HG03571 (cell line): Measurements from ENCODE around the gene FOXM1.

ENCODE experiments used
- ATAC-seq: cut with Tn5 transposase; IDR thresholded peaks from one replicate; pipeline ENCODE4 v1.9.1; 2021; ENCODE audit not compliant: unreplicated experiment

FOXM1 gene

GRCh38 chr12:2877047-2877952 lies at the start of gene FOXM1, which contains the start of gene RHNO1:
TSS of gene FOXM1 (minus strand) at chr12:2877174. CDS start at chr12:2874478, 2,696 bp downstream.
TSS of gene RHNO1 (plus strand) at chr12:2877223. CDS start at chr12:2885367, 8,144 bp downstream.
- ATAC-seq, result peak; percentile 66

DNA sequence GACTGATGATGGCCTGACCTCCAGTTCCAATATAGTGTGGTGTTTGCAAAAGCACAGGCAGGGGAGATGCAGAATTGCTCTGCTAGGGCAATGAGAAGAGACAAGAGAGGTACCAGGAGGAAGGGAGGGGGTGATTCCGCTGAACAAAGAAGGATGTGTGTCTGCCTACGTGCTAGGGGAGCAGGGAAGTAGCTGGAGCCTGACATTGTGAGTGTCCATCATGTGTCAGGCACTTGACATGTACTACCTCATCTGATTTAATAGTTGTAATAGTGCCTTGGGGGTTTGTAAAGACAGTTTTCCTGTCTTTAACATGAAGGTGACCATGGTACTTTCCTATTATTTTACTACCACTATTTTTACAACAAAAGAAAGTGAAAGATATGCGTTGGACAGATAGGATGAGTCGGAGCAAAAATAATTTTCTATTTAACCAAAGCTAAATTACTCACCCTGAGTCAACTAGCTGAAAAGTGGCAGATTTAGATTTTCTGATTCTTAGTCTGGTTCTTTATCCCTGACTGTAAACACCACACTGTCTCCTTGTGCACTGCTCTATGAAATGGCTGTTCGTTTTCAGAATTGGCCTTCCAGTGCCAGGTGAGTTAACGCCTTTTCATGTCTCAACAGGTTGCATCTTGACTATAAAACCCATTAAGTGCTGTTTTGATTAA lies 48.5 kb upstream of the FOXM1 start:
- ATAC-seq, result no peak

- ATAC-seq, result no peak
Observed at GRCh38 chr12:2924019-2924418, 47.0 kb upstream of the FOXM1 start.

GRCh38 chr12:2923057-2923456 lies 46.1 kb upstream of the FOXM1 start:
- ATAC-seq, result no peak

GRCh38 chr12:2922329-2922728 lies 45.4 kb upstream of the FOXM1 start:
- ATAC-seq, result no peak

DNA sequence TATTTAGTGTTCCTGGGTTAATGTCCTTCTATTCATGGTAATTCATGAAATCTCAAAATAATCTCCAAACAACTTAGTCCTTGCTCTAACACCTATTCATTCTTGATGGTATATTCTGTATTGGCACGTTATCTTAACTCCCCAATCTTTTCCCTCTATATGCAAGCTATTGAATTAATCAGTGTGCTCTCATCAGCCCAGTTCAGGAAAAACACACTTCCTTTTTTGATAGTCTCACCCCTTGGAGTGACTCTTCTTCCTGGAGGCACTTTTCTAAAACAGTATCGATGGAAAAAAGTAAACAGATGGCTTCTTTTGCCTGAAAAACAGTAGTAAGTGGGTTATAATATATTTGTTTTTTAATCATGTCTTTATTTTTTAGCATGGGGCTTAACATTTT lies 42.3 kb upstream of the FOXM1 start:
- ATAC-seq, result no peak

DNA sequence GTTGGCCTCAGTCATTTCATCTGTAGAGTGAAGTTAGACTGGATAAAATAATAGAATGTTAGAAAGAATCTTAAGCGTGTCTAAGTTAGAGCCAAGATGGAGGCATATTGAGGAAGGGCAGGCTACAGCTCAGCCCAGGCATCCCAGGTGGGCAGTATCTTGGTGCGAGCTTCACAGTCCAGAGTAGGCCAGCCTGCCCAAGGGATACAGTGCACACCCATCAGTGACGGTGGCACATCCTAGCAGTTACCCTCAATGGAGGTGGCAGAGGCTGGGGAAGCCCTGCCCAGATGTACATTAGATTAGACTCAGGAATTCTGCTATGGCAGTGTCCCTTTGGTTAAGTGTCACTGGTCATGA lies 35.2 kb upstream of the FOXM1 start:
- no peak for ATAC-seq

GRCh38 chr12:2904260-2904659 lies 27.3 kb upstream of the FOXM1 start:
- no peak for ATAC-seq

DNA sequence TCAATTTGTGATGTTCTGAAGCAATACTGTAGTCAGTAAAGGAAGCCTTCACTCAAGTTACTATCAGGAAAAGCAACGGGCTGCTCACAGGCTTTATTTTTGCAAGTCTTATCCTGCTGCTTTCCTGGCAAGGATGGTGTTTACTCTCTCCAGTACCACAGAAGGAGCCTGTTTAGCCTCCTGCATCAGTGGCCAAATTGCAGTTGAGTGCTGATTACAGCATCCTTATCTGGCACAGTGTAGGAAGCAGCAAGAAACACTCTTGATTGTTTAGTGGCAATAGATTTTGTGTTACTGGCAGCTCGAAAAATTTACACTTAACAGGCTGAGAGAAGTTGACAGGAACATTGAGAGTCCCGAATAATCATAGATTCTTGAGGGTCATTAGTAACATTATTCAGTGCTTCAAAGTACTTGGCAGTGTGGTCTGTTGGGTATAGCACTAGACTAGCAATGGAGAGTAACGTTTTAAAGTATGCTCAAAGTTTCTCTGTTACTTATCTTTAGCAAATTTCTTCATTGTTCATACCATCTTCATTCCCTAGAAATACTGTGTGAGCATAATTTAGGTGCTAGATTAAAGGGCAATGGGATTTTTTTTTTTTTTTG lies 25.4 kb upstream of the FOXM1 start:
- no peak for ATAC-seq

DNA sequence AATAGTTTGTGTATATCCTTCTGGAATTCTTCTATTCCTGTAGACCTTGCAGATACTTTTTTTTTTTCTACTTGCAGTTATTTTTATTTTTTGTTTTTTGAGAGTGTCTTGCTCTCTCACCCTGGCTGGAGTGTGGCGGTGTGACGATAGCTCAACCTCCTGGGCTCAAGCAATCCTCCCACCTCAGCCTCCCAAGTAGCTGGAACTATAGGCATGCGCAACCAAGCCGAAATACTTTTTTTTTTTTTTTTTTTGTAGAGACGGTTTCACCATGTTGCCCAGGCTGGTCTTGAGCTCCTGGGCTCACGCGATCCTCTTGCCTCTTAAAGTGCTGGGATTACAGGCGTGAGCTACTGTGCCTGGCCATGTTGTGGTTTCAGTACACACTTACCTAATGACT lies 23.7 kb upstream of the FOXM1 start:
- no peak for ATAC-seq

DNA sequence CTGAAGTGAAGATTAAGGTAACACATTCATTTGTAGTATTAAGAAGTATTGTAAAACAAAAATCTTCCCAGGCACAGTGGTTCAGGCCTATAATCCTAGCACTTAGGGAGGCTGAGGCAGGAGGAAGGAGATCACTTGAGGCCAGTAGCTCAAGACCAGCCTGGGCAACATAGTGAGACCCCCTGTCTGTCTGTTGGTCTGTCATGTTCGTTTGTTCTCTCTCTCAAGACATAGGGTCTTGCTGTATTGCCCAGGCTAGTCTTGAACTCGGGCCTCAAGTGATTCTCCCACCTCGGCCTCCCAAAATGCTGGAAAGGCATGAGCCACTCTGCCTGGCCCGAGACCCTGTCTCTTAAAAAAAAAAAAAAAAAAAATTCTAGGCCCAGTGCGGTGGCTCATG lies 20.4 kb upstream of the FOXM1 start:
- no peak for ATAC-seq

GRCh38 chr12:2895511-2895910 lies 18.5 kb upstream of the FOXM1 start:
- ATAC-seq, result no peak

DNA sequence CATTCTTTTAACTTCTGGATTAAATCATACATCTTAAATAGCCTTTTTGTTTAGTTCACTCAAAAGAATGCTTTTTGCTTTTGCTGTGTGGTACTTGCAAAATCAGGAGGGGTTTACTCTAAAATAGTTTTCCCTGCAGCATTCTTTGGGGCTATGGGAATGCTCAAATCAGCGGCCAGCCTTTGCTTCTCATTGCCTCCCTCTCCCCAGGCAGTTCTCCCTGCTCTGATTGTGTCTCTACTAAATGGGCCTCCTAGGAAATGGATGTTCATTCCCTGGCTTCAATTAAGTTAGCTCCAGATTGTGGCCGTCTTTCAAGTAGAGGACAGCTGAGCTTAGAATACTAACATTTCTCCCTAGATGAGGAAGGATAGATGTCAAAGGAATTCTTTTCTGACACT lies 18.1 kb upstream of the FOXM1 start:
- ATAC-seq, result no peak

GRCh38 chr12:2893007-2893406 lies 16.0 kb upstream of the FOXM1 start:
- no peak for ATAC-seq

DNA sequence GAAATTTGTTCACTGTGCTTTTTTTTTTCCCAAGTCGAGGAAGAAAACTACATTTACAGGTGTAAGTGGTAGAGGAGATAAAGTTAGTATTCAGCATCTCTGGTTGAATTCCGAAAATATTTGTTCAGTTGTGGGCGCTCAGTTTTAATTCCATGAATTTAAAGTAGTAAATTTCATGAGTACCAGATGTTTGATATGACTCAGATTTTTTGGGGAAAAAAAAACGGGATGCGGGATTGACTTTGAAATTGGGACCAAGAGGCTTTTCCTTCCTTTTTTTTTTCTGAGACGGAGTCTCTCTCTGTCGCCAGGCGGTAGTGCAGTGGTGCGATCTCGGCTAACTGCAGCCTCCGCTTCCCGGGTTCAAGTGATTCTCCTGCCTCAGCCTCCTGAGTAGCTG lies 15.3 kb upstream of the FOXM1 start:
- ATAC-seq, result no peak

DNA sequence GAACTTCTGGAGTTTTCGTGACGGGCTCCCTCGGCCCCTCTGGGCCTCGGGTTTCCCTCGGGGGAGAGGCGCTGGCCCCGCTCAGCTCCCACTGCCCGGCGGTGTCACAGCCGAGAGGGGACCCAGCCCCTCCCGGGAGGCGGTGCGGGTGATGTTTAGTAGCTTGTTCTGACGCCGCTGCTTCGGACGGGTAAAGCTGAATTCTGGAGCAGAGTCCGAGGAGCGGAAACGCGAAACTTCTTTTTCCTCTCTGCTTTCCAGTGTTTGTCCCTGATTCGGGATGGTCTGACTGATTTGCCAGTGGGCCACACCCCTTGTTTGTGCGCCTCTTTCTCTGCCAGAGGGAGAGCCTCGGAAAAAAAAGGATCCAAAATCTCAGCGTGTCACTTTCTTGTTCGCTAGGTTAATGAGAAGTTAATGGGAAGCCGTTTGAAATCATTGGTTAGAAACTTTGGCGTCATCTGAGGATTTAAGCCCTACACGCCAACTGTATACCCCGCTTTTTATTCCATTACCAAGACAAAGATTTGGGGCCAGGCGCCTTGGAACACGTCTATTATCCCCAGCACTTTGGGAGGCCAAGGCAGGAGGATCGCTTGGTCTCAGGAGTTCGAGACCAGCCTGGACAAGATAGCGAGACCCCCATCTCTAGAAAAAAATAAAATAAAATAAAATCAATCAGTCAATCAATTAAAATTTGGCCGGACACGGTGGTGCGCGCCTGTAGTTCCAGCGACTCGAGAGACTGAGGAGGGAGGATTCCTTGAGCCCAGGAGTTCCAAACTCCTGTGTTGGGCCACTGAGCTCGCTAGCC lies 14.5 kb upstream of the FOXM1 start:
- ATAC-seq, result peak; percentile 18

GRCh38 chr12:2890388-2891239 lies 13.6 kb upstream of the FOXM1 start, which contains the start of gene TULP3:
TSS of gene TULP3 (plus strand) at chr12:2890891. CDS start at chr12:2890948, 57 bp downstream.
- peak; percentile 91 for ATAC-seq

- no peak for ATAC-seq
Observed at GRCh38 chr12:2890001-2890387, 13.0 kb upstream of the FOXM1 start.

DNA sequence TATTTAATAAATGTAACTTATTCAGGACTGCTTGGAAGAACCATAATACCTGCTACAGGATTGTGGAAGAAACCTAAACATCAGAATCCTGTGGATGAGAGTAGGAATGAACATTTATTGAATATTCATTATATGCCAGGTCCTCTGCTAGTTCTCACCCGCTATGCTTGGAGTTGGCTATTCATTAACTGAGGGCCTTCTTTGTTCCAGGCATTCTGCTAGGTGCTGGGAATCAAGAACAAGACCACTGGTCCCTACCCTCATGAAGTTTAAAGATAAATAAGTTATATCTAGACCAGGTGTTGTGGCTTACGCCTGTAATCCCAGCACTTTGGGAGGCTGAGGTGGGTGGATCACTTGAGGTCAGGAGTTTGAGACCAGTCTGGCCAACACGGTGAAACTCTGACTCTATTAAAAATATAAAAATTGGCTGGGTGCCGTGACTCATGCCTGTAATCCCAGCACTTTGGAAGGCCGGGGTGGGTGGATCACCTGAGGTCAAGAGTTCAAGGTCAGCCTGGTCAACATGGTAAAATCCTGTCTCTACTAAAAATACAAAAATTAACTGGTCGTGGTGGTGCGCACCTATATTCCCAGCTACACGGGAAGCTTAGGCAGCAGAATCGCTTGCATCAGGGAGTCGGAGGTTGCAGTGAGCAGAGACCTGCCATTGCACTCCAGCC lies 9.9 kb upstream of the FOXM1 start:
- ATAC-seq, result no peak
